ENCODE measurements around the gene RALGPS2.

The RALGPS2 gene

DNA sequence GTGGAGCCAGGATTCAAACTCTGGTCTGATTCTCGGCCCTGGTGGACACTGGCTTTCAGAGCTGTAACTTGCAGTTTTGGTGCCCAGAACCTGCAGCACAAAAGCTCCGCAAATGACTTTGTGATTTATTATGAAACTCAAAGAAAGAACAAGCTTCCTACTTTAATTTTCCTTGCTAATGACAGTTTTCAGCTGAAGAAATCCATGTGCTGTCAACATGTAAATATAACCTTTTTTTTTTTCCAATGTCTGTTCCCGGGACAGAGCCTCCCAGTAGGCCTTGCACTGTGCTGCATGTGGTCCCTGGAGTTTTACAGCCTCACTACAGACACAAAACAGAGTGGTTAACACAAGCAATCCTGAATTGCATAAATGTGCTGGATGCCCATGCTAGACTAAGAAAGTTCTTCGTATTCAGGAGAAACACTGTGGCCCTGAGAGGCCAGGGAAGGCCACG is 208.1 kb downstream of the RALGPS2 start:
- Histone ChIP-seq H3K27me3 (ENCODE audit: control insufficient read depth, insufficient read depth, low read length) (no peaks in the 10 kb centered on the region), H3K36me3 (ENCODE audit: control insufficient read depth, insufficient read depth, low read length) (no peaks in the 10 kb centered on the region), H3K4me3 (ENCODE audit: low read length) (no peak overlapping the region), H3K9ac (ENCODE audit: low read length) (no peak overlapping the region), H3K9me3 (ENCODE audit: control insufficient read depth, low read length) (no peaks in the 10 kb centered on the region), H3K4me1 (ENCODE audit: control insufficient read depth, insufficient read depth, low read length) (peaks cover 8% of the 10 kb centered on the region)

DNA sequence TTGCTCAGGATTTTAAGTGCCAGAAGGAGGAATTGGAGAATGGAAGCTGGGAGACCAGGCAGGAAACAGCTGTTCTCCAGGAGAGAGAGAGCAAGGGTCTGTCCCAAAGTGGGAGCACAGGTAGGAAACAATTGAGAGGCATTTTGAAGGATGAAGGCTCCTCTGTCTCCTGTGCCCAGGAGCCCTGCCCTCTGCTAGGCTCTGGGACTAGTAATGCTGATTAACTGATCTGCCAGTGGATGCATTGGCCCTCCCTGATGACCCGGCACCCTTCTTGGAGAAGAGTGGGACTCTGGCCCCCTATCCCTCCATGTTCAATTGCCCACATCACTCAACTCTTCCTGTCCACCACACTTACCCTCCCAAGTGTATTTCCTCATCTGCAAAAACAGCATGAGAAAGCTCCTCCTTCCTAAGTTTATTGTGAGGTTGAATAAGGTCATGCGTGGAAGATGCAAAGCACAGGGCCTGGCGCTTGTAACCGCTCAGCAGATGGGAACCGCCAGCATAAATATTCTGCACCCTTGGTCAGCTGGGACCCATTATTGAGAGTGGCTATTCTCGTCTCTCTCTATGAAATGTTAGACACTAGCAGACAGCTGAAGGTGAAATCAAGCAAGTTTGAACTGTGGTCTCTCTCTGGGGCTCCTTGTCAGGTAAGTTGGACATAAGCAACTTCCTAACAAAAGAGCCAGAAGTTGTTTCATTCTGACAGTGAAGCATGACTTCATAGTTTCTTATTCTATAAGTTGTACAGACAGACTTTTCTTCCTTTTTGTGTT is 208.9 kb downstream of the RALGPS2 start:
- Histone ChIP-seq H3K36me3 (ENCODE audit: control insufficient read depth, insufficient read depth, low read length) (no peaks in the 10 kb centered on the region), H3K9me3 (ENCODE audit: control insufficient read depth, low read length) (no peaks in the 10 kb centered on the region), H3K4me1 (ENCODE audit: control insufficient read depth, insufficient read depth, low read length) (peaks cover 8% of the 10 kb centered on the region), H3K9ac (ENCODE audit: low read length) (no peak overlapping the region), H3K4me3 (ENCODE audit: low read length) (no peak overlapping the region), H3K27me3 (ENCODE audit: control insufficient read depth, insufficient read depth, low read length) (no peaks in the 10 kb centered on the region)

DNA sequence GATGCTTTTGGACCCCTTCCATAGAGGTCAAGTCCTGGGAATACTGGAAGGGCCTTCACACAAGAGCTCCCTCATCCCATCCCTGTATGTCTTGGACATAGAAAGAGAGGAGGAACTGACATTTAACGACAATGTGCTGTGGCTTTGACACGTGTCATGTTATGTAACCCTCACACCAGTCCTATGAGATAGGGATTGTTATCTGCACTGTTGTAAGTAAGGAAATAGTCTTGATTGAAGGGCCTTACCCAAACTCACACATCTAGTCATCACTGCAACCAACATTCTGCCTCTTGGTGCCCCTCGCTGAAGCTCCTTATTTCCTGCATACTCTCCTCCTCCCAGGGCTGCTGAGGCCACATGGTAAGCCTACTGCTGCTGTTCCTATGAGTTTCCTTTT is 209.5 kb downstream of the RALGPS2 start:
- Histone ChIP-seq H3K4me1 (ENCODE audit: control insufficient read depth, insufficient read depth, low read length) (peaks cover 8% of the 10 kb centered on the region), H3K27me3 (ENCODE audit: control insufficient read depth, insufficient read depth, low read length) (no peaks in the 10 kb centered on the region), H3K9ac (ENCODE audit: low read length) (no peak overlapping the region), H3K9me3 (ENCODE audit: control insufficient read depth, low read length) (no peaks in the 10 kb centered on the region), H3K4me3 (ENCODE audit: low read length) (no peak overlapping the region), H3K36me3 (ENCODE audit: control insufficient read depth, insufficient read depth, low read length) (no peaks in the 10 kb centered on the region)

DNA sequence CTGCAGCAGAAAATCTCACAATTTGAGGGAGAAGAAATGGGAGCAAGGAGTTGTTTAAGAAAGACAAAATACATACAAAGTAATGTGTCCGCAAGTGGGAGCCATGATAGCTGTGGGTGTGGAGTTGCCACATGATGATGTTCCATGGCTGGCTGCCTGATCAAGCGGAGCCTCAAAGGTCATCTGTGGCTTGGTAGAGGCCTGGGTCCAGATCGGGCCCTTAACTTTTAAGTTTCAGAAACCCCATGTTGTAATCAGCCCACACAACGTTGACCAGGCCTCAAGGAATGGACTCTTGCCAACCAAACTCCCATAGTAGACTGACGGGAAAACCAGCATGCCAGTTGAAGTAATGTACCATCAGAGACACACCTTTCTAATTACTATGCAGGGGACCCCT is 210.6 kb downstream of the RALGPS2 start:
- no peaks in the 10 kb centered on the region for H3K9me3 ChIP-seq (ENCODE audit: control insufficient read depth, low read length)
- H3K9ac ChIP-seq (ENCODE audit: low read length): no peak overlapping the region
- H3K27me3 ChIP-seq (ENCODE audit: control insufficient read depth, insufficient read depth, low read length): no peaks in the 10 kb centered on the region
- H3K36me3 ChIP-seq (ENCODE audit: control insufficient read depth, insufficient read depth, low read length): no peaks in the 10 kb centered on the region
- H3K4me3 ChIP-seq (ENCODE audit: low read length): no peak overlapping the region
- peaks cover 8% of the 10 kb centered on the region for H3K4me1 ChIP-seq (ENCODE audit: control insufficient read depth, insufficient read depth, low read length)

DNA sequence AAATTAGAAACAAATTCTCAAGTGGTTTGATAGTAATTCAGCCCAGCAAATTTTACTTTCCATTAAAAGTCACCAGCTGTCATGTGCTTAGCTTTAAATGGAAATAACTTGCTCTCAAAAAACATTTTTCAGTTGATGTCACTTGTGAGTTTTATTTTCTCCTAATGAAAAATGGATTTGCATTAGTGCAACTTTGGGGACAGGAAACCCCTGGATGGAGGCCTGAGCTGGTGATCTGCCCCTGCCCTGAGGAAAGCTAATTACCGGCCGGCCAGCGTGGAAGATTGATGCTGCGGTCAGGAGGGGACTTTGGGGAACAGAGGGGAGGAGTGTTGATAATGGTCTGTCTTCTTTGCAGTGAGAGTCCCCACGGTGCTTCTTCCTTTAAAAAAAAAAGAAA is 212.7 kb downstream of the RALGPS2 start:
- H3K4me3 ChIP-seq (ENCODE audit: low read length): no peak overlapping the region
- peaks cover 8% of the 10 kb centered on the region for H3K4me1 ChIP-seq (ENCODE audit: control insufficient read depth, insufficient read depth, low read length)
- no peaks in the 10 kb centered on the region for H3K36me3 ChIP-seq (ENCODE audit: control insufficient read depth, insufficient read depth, low read length)
- H3K9ac ChIP-seq (ENCODE audit: low read length): no peak overlapping the region
- no peaks in the 10 kb centered on the region for H3K27me3 ChIP-seq (ENCODE audit: control insufficient read depth, insufficient read depth, low read length)
- no peaks in the 10 kb centered on the region for H3K9me3 ChIP-seq (ENCODE audit: control insufficient read depth, low read length)

DNA sequence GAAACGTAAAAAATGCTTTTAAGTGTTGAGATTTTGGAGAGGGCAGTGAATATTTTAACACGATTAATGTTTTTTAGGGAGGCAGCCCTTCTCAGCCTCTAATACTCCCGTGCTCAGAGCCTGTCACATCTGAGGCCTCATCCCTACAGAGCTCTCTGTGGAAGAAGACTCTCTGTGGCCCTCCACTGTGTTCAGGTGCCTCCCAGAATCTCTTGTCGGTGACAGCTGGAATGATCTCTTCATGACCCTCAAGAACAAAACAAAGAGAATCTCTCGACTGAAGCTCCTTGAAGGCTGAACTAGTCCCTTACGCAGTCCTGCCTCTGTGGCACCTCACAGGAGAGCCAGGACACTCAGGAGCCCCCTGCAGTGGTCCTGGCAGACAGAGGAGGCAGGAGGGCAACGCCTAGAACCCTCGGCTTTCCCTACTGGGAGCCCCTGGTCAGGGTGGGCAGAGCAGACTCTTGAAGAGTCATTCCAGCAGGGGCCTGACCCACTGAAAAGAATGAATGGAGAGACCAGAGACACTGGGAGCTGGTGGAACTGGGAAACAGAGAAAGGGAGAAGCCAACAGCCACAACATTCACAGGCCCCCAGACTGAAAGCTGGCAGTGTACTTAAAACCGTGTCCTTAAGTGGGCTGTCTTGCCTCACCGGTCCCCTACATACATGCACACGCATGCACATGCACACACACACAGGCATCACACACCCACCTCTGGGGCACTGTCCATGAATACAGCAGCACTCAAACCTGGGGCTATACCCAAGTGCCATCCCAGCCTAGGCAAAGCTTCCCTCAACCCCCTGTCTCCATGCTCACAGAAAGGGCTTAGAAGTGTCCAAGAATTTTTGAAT is 213.3 kb downstream of the RALGPS2 start:
- no peaks in the 10 kb centered on the region for H3K36me3 ChIP-seq (ENCODE audit: control insufficient read depth, insufficient read depth, low read length)
- no peak overlapping the region for H3K9ac ChIP-seq (ENCODE audit: low read length)
- H3K4me1 ChIP-seq (ENCODE audit: control insufficient read depth, insufficient read depth, low read length): peaks cover 8% of the 10 kb centered on the region
- no peak overlapping the region for H3K4me3 ChIP-seq (ENCODE audit: low read length)
- H3K9me3 ChIP-seq (ENCODE audit: control insufficient read depth, low read length): no peaks in the 10 kb centered on the region
- no peaks in the 10 kb centered on the region for H3K27me3 ChIP-seq (ENCODE audit: control insufficient read depth, insufficient read depth, low read length)

DNA sequence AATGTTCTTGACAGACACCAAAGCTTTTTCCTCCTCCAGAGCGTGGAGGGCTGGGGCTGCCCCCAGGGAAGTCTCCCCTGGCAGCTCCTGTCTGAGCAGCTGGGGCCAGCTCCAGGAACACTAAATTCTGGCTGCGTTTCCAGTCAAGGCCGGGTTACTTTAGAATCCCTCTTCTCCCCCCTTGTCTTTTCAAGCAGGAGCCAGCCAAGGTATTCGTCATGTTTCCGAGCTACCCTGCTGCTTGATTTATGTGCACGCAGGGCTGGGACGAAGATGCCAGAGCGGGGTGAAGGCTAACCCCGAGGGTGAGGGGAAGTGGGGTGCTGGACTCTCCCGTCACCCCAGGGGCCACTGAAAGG is 213.9 kb downstream of the RALGPS2 start:
- Histone ChIP-seq H3K9me3 (ENCODE audit: control insufficient read depth, low read length) (no peaks in the 10 kb centered on the region), H3K4me3 (ENCODE audit: low read length) (no peak overlapping the region), H3K27me3 (ENCODE audit: control insufficient read depth, insufficient read depth, low read length) (no peaks in the 10 kb centered on the region), H3K36me3 (ENCODE audit: control insufficient read depth, insufficient read depth, low read length) (no peaks in the 10 kb centered on the region), H3K4me1 (ENCODE audit: control insufficient read depth, insufficient read depth, low read length) (peaks cover 2% of the 10 kb centered on the region), H3K9ac (ENCODE audit: low read length) (no peak overlapping the region)

DNA sequence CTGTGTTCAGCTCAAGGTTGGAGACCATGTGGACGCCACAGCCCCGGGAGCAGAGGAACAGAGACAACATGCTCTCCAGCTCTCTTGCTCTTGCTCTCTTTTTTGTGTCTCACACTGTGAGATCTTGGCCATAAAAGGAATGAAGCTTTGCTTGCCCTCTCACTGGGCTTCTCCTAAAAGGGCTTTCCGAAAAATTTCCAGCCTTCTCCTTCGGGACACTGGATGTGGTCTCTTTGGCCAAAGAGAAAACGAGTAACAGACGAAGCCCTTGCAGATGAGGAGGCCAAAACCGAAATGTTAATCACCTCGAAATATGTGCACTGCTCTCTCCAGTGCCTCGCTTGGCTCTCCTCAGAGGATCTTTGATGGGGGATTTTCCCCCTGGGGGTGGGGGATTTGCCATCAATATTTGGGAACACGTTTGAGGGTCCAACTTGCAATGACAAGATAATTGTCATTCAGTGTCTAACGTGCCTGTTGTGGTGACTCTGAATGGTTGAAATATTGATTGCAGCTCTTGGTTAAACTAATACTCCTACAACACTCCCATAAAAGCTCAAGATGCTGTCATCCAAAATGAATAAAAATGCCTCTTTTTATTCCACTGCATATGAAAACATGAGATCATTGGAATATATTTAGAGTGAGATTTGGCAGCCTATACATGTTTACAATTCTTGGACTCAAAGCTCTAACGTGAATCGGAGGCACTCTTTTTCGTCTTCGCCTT is 214.5 kb downstream of the RALGPS2 start:
- H3K9me3 ChIP-seq (ENCODE audit: control insufficient read depth, low read length): no peaks in the 10 kb centered on the region
- H3K9ac ChIP-seq (ENCODE audit: low read length): no peak overlapping the region
- no peaks in the 10 kb centered on the region for H3K36me3 ChIP-seq (ENCODE audit: control insufficient read depth, insufficient read depth, low read length)
- no peak overlapping the region for H3K4me3 ChIP-seq (ENCODE audit: low read length)
- H3K27me3 ChIP-seq (ENCODE audit: control insufficient read depth, insufficient read depth, low read length): no peaks in the 10 kb centered on the region
- H3K4me1 ChIP-seq (ENCODE audit: control insufficient read depth, insufficient read depth, low read length): no peaks in the 10 kb centered on the region

DNA sequence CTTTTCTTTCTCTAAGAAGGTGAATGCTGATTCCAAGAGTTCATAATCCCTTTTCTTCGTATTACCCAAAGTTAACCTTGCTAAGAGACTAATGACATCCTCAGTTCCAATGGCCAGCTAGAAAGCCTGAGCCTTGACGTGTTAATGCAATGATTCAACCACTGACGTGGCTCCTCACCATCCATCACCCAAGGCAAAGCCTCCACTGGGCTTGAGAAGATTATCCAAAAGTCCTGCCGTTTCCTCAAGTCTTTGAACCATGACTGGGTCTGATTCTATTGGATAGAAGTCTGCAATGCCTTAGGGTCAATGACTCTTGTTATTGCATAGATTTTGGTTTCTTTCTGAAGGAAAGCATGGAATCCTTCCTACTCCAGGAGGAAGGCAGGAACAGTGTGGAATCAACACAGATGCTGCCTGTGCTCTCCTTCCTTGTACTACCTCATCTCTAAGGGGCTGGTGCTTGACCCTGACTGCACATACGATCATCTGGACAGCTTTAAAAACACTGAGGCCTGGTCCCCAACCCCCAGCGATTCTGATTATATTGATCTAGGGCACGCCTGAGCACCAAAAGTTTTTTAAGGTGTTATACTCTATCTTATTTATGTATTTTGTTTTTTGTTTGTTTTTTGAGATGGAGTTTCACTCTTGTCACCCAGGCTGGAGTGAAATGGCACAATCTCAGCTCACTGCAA is 215.2 kb downstream of the RALGPS2 start:
- H3K36me3 ChIP-seq (ENCODE audit: control insufficient read depth, insufficient read depth, low read length): no peaks in the 10 kb centered on the region
- no peaks in the 10 kb centered on the region for H3K4me1 ChIP-seq (ENCODE audit: control insufficient read depth, insufficient read depth, low read length)
- no peak overlapping the region for H3K9ac ChIP-seq (ENCODE audit: low read length)
- no peaks in the 10 kb centered on the region for H3K27me3 ChIP-seq (ENCODE audit: control insufficient read depth, insufficient read depth, low read length)
- H3K4me3 ChIP-seq (ENCODE audit: low read length): no peak overlapping the region
- no peaks in the 10 kb centered on the region for H3K9me3 ChIP-seq (ENCODE audit: control insufficient read depth, low read length)

DNA sequence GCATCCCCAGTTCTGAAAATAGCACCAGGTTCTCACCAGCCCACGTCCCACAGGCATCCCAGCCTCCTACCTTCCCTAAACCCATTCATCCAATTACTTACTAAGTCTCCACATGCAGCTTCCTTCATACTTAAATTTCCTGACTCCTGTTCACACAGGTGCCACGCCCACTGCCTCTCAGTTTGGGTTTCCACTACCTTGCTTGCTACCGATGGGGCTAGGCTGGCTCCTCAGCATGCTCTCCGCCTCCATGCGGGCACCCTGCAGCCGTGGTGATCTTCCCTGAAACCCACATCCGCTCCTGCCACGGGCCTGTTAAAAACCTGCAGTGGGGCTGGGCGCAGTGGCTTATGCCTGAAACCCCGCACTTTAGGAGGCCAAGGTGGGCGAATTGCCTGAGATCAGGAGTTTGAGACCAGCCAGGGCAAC is 216.2 kb downstream of the RALGPS2 start:
- no peaks in the 10 kb centered on the region for H3K27me3 ChIP-seq (ENCODE audit: control insufficient read depth, insufficient read depth, low read length)
- H3K4me1 ChIP-seq (ENCODE audit: control insufficient read depth, insufficient read depth, low read length): no peaks in the 10 kb centered on the region
- no peaks in the 10 kb centered on the region for H3K9me3 ChIP-seq (ENCODE audit: control insufficient read depth, low read length)
- H3K36me3 ChIP-seq (ENCODE audit: control insufficient read depth, insufficient read depth, low read length): no peaks in the 10 kb centered on the region
- no peak overlapping the region for H3K4me3 ChIP-seq (ENCODE audit: low read length)
- no peak overlapping the region for H3K9ac ChIP-seq (ENCODE audit: low read length)

DNA sequence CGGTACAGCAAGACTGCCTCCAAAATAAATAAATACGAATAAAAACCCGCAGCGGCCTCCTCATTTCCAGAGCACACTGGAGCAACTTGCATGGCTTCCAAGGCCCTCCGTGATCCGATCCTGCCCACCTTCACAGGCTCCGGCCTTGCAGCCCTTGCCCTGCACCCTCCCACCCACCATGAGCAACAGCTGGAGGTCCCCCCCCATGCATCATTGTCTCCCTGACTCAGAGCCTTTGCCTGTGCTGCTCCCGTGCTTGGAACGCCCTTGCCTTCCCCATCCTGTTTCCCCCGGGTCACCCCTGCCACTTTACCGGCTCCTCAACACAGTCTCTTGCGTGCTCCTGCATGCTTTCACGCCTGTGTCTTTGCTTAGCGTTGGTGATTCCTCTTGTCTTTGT is 216.8 kb downstream of the RALGPS2 start:
- Histone ChIP-seq H3K9ac (ENCODE audit: low read length) (no peak overlapping the region), H3K9me3 (ENCODE audit: control insufficient read depth, low read length) (no peaks in the 10 kb centered on the region)

More for the DNA sequence above, 216.8 kb downstream of the RALGPS2 start:
- Histone ChIP-seq H3K4me1 (ENCODE audit: control insufficient read depth, insufficient read depth, low read length) (peaks cover 3% of the 10 kb centered on the region), H3K27me3 (ENCODE audit: control insufficient read depth, insufficient read depth, low read length) (no peaks in the 10 kb centered on the region), H3K36me3 (ENCODE audit: control insufficient read depth, insufficient read depth, low read length) (no peaks in the 10 kb centered on the region), H3K4me3 (ENCODE audit: low read length) (no peak overlapping the region)
